CD4-positive, alpha-beta T cell treated with Interleukin-17A for 1 hour (primary cell): ENCODE measurements around the gene LRRC25.
A peak's percentile ranks its signal among the peaks of the same experiment; 100 is the strongest.

Experiments
- DNase-seq: peaks from one replicate; pipeline ENCODE4 v3.0.0-alpha.2; 2020

Gene LRRC25

DNA sequence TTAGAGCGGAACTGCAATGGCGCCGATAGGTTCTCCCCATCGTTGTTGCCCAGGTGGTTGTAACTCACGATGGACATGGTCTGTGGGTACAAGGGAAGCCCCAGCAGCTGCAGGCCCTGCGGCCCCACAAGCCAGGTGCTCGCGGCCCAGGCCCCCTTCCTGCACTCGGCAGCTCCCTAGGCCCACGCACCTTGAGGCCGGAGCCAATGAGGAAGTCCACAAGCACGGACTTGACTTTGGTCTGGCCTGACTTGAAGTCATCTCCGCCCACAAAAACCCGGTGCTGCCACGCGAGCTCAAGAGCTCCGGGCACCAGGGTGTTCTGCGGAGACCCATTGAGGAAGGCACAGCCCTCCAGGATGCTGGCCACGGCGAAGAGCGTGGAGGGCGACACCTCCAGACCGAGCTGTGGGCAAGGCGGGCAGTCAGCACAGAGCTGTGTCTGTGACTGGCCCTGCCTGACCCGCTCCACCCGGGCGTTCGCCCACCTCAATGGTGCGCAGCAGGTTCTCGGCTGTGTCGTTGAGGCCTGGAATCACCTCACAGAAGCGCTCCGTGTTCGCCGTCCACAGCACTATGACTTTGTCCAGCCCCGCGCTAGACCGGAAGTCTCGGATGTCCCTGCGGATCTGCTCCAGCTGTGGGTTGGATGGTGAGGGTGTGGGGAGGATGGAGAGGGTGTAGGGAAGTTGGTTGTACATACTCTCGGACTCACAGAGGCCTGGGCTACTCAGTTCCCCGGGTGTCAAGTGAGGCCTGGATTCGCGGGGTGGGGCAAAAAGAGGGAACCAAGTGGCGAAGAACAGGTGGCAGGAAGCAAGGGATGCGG is 38.6 kb upstream of the LRRC25 start:
- DNase-seq = no peak

DNA sequence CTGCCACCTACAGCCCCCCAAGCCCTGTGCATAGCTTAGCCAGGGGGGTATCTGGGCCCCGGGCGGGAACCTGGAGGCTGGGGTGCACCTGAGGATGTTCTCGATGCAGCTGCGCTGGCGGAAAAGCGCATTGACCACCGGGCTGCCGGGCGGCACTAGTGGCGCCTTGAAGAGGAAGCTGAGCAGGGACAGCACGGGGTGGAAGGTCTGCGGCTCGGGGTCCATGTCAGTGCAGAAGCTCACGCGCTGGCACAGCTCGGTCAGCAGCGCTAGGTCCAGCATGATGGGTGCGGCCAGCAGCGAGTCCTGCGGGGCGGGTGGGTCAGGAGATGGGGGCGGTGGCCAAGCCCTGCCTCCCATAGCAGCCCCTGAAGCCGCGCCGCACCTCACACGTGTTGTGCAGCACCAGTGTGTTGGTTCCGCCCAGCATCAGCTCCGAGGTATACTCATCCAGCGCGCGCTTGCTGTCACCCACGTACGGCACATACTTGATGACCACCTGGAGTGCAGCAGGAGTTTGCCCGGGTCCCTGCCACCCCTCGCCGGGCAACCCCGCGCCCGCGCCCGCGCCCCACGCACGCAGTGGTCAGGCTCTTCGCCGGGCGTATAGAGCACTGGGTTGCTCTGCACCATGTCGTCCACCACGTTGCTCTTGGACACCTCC is 37.9 kb upstream of the LRRC25 start:
- no peak for DNase-seq

DNA sequence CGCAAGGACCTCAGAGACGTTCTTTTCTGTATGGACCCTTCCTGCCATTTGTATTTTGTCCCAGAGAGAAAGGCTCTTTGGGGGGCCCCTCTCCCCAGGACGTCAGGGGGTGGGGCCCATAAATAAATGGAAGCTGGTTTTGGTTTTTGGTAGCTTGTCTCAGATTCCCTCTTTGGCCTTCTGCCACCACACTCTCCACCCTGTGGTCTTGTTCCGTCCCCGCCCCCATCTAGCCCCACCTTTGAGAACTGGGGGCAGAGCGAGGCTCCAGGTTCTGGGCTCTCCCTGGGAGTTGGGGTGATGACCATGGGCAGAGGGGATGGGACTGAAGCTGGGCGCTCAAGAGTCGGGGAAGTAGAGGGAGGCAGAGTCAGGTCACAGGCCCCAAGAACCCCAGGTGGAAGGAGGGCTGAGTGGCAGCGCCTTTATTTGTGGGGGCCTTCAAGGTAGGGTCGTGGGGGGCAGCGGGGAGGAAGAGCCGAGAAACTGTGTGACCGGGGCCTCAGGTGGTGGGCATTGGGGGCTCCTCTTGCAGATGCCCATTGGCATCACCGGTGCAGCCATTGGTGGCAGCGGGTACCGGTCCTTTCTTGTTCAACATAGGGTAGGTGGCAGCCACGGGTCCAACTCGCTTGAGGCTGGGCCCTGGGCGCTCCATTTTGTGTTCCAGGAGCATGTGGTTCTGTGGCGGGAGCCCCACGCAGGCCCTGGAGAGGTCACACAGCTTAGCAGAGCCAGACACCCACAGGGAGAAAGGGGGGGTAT is 37.2 kb upstream of the LRRC25 start:
- DNase-seq = no peak

DNA sequence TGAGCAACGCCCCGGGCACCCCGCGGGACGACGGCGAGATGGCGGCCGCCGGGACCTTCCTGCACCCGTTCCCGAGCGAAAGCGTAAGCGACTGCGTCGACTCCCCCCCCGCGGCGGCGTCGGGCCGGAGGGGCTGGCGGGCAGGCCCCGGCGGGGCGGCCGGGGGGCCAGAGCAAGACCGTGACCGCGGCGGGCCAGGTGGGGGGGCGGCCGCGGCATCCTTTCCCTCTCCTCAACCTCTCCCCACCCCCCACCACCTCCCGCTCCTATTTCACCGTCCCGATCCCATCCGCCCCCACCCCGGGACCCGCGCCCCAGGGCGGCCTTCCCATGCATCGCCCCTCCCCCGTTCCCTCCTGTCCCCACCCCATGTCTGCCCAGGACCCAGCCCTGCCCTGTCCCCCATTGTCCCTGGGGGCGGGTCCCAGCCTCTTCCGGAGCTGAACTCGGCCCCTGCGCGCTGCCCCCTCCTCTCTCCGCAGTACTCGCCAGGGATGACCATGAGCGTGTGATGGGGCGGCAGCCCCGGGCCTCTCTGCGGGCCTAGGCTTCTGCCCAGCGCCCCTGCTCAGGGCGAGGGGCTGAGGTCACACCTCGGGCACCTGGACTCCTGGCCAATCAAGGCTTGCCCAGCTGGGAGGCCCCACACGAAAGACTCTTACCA is 36.4 kb upstream of the LRRC25 start:
- DNase-seq = no peak

DNA sequence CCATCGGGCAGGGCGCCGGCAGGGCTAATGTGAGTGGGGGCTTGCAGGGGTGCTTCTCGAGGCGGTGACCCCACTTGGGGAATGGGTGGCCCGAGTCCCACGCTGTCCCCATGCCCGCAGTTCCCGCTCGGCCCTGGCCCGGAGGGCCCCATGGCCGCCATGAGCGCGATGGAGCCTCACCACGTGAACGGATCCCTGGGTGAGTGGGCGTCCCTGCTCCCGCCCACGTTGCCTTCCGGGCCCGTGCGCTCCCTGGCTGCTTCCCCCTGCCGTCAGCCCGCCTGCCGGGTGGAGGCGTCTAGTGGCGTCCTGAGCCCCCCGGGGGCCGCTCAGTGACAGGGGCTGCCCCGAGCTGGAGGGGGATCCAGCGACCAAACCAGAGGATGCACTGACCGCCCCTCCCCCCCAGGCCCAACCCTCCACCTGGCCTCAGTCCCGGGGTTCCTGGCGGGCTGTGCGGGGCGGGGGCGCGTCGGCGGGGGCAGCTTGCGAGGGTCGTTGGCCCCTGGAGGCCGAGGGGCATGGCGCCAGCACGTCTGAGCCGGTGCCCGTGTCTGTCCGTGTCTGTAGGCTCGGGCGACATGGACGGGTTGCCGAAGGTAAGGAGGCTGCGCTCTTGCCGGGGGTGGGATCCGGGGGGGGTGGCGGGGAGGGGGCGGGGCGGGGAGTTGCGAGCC is 35.7 kb upstream of the LRRC25 start:
- no peak for DNase-seq

DNA sequence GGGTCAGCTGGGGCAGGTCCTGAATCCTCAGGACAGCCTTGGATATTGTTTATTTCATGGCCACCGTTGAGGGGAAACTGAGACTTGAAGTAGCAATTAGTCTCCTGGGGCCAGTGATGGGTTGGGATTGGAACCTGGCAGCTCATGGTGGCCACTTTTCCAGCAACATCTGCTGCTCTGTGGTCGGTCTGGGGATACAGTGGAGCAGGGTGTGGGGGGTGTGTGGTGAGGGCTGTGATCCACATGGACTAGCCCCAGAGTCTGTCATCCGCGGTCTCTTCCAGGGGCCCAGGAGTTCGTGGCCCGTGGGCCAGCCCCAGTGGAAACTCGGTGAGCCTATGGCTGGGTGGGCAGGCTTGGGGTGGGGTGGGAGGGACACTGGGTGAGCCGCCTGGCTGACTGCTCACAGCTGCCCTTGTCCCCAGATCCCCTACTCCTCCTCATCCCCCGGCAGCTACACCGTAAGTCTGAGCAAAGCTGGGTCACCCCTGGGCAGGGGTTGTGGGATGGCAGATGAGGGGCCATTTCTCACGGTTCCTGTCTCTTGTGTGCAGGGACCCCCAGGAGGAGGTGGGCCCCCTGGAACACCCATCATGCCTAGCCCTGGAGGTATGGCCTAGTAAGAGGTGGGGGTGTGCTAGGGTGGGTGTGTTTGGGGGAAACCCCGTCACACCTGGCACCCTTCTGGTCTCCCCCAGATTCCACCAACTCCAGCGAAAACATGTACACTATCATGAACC is 35.0 kb upstream of the LRRC25 start:
- DNase-seq = no peak

DNA sequence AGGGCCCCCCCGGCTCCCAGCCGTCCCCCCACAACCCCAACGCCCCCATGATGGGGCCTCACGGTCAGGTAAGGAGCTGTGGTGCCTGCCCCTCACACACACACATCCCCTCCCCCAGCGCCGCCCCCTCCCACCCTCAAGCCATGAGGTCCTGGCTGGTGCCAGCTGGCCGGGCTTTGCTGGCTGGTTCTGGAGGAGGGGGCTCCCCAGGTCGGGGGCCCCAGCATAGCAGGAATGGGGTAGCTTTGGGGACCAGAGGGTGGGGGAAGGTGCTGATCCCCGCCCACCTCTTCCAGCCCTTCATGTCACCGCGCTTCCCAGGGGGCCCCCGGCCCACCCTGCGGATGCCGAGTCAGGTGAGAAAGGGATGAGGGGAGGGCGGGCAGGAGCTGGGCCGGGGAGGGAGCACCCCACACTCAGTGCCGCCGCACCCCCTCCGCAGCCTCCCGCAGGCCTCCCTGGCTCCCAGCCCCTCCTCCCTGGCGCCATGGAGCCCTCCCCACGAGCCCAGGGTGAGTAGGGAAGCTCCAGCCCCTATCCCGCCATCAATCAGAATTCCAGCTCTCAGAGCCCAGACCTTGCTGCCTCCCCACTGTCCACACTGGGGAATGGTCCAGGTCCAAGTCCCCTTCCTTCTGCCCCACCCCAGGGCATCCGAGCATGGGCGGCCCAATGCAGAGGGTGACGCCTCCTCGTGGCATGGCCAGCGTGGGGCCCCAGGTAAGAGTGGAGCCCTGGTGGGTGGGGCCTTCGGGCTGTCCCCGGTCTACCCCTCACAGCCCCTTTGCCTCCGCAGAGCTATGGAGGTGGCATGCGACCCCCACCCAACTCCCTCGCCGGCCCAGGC is 34.2 kb upstream of the LRRC25 start:
- DNase-seq = no peak

DNA sequence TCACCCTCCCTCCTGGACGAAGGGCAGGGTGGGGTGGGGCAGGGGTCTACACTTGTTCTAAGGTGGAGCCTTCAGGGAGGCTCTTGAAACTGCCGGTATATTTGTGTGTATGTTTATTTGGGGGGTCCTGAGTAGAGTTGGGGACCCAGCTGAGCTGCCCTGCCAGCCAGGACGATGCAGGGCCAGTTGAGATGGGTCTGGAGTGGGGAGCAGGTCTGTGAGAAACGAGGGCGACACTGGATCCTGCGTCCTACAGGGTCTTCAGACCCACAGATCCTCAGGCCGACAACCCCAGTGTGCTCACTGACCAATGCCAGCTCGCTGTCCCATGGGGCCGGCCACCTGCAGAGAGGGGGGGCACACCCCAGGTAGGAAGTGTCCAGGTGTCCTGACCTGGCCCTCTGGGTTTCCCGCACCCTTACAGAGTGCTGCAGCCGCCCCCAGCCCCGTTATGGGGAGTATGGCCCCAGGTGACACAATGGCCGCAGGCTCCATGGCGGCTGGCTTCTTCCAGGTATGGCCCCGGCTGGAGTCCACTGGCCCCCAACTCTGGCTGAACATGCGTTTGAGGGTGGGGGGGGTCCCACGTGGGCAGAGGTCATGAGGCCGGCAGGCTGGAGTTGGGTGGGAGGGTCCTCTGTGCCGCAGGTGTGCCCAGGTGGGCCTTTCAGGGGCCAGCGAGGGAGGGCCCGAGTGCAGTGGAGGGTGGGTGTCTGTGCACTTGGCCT is 33.2 kb upstream of the LRRC25 start:
- DNase-seq = no peak

DNA sequence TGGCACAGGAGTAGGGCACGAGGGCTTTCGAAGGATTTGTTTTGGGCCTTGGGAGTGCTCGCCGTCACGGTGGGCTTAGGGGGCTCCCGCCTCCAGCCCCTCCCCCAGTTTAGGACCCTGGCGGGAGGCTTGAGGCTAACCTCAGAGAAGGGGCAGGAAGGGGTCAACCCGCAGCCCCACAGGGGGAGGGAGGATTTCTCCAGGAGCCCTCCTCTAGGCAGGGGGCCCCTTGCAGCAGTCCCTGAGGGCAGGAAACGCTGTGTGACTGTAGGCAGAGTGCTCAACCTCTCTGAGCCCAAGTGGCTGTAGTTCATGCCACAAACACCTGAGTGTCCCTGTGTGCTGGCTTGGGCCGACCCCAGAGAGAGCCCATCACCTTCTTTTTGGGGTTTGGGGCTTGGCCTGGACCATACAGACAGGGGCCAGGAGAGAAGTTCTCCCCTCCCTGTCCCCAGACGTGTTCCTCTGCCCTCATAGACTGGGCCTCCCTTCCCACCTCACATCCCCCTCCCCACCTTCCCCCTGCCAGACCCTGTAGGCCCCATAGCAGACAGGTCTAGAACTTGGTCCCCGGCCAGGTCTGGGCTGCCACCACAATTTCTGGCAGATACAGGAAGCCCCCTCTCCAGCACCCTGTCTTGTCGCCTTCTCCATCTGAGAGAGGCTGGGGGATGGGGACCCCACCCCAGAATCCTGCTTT is 32.4 kb upstream of the LRRC25 start:
- peak; percentile 52 for DNase-seq

DNA sequence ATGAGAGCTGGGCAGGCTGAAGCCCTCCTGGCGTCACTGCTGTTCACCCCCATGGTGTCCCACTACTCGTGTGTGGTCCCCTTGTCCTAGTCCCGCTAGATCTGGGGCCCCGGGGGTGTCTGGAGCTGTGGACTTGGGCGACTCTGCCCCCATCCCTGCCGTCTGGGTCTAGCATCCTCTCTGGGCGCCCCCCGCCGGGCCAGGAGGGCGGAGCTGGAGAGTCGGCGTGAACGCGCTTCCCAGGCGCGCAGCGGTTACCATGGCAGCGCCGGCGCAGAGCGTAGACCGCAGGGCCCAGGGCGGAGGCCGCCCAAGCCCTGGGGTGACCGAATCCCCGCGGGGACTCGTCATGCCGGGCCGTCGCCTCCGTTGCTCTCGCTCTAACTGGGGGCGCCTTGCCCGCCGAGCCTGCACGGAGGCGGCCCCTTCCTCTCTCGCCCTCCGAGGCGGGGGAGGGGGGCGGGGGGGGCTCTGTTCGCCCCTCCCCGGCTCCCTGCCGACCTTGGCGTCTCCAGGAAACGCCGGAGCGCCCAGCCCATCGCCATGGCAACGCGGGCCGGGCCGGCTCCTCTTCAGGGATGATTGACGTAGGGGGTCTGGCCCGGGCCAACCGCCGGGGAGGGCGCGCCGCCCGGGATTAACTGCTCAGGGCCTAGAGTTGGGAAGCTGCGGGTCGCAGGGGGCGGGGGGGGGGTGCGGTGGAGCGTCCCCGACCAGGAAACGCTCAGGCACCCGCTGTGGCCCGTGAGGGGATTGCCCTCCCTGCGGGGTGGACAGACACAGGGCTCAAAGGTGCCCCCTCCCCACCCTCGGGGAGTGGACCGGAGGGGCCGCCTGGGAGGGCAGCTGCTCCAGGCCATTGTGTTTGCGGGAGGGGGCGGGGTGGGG is 31.6 kb upstream of the LRRC25 start:
- DNase-seq = peak; percentile 92

DNA sequence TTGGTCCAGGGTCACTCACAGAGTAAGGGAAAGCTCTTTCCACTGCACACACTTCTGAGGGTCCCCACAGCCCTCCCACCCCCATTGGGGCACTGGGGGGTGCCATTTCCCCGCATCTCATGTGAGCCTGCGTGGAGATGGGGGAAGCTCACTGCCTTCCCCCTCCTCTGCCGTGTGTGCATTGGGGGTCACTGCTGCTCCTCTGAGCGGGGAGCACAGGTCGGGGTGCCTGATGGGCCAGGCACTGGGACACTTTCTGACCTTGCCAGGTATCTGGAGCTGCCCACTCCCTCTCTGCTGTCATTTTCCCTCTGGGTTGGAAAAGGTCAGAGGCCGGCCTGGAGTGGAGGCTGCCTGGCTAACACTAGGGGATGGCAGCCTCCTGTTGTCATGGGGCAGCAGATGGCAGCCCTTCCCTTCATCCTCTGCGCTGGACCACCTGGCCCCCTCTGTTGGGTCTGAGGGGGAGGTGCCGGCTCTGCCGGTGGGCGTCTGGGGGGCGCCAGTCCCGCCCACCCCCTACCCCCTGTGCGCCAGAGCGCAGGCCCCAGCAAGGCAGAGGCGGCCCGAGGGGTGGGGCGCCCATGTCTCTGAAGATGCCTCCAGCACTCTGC is 30.9 kb upstream of the LRRC25 start:
- no peak for DNase-seq

DNA sequence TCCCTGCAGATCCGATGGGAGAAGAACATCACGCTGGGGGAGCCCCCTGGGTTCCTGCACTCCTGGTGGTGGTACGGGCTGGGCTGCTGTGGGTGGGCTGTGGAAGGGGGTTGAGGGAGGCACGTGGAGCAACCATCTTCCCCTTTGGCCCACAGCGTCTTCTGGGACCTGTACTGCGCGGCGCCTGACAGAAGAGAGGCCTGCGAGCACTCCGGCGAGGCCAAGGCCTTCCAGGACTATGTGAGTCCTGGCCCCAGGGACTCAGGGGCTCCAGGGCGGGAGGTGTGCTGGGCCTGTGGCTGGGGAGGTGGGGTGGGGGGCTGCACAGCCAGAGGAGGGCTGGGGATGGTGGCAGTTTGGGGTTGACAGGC is 30.3 kb upstream of the LRRC25 start:
- no peak for DNase-seq

DNA sequence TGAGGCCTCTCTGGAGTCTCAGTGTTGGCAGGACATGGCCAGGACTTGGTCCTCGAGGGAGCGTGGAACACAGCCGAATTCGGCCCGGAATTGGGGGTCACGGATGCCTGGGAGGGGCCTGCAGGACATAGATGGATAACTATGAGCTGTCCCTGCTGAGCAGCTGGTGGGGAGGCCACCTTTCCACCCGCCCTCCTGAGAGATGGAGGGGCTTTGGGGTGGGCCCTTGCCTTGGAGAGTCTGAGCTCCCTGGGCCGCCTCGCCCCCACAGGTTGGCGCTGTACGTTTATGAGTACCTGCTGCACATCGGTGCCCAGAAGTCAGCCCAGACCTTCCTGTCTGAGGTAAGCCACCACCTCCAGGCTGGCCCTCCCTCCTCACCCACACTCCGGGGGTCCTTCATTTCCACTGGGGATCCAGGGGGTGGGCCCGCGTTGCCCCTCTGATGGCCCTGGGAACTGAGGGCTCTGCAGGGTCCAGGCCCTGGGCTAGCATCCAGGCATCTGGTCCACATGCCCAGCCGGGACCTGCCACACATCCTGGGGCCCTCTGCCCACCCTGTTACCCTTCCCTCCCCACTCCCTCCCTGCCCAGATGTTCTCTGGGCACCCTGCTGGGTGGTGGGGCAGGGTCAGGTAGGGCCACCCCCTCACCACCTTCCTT is 29.8 kb upstream of the LRRC25 start:
- no peak for DNase-seq

DNA sequence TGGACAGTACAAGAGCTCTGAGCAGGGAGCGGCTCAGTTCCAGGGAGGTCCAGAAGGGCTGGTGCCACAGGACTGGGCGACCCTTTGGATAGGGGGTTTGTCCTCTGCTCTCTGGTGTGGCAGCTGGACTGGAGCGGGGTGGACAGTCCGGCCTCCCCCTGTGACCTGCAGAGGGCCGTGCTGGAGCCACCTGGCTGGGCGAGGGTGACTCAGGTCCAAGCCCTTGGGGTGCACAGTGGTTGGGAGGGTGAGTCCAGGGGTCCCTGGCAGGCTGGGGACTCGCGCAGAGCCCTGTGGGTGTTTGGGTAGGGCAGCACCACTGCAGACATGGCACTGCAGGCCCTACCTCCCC is 29.0 kb upstream of the LRRC25 start:
- DNase-seq = no peak

DNA sequence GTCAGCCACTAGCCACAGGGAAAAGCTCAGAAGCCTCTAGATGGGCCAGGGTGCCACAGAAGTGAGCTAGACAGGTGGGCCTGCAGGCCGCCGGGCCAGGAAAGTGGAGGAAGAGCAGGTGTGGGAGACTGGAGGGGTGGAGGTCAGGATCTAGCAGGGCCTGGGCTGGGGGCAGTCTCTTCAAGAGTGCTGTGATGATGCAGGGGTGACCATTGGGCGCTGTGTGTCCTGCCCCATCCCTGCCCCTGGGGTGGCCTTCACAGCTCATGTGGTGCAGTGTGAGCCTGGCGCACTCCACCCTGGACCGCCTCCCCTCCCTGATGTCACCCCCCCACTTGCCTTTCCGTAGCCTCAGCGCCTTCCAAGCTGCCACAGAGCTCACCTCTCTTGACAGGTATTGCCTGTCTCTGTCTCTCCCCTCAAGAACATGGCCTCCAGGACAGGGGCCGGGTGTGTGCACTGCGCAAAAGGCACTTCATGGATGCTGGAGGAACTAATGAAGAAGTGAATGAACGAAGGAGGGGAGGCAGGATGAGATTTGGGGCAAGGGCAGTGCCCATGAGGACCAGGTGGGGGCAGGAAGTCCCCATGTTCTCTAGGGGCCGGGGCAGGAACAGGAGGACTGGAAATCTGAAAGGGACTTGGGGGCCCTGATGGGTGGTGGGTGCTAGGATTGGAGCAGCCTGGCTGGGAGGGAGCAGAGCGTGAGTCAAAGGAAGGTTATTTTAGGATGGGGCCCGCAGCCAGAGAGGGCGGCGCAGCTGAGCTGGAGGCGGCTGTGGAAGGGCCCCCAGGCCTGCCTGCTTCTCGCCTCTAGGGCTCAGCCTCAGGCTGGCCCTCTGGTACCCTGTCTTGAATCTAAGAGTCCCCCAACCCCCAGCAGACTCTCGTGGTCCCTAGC is 28.3 kb upstream of the LRRC25 start:
- no peak for DNase-seq

DNA sequence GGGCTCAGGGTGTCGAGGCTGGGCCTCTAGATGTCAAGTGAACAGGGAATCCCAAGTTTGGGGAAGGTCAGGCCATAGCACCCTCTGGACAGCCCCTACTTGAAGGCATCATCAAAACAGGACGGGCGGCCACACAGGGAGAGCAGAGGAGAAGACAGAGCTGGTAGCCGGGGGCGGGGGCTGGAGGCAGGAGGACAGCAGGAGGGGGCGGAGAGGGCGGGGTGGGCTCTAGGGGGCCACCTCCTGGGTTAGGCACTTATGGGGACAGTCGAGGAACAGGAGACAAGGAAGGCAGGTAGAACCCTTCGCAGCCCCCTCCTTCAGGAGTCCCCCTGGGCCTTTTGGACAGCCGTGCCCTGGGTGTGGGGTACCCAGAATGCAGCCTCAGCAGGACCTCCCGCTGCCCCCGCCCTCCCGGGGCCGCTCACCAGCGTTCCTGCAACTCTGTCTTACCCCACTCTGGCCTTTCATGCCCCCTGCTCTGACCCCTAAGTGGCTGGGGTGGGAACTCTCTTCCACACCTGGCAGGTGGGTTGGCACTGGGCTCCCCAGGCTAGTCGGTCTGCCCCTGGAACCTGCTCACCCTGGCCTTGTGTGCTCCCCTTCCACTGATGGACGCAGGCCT is 27.6 kb upstream of the LRRC25 start:
- no peak for DNase-seq
